Retinal pigment epithelial cell (primary cell): Measurements from ENCODE around the gene PCARE.

ENCODE experiments used
- DNase-seq: peaks from one replicate; pipeline ENCODE4 v3.0.0-alpha.2; 2010; ENCODE audit warnings: low read depth
- H3K4me3 ChIP-seq: 2 replicates; pipeline ENCODE4 v1.5.1; 2011; ENCODE audit warnings: mild to moderate bottlenecking, low read length, control low read depth, moderate library complexity
- TF ChIP-seq, protein P1 (sequence below): conservative IDR thresholded peaks from 2 replicates; pipeline ENCODE4 v1.5.1; 2011; ENCODE audit warnings: low read depth, low read length, control low read depth, inconsistent platforms

The PCARE gene

GRCh38 chr2:29055601-29056000, 18.7 kb downstream of the PCARE start:
- DNase-seq, result no peak
- H3K4me3 ChIP-seq, result no peak overlapping the region
- TF ChIP-seq, protein P1, sequence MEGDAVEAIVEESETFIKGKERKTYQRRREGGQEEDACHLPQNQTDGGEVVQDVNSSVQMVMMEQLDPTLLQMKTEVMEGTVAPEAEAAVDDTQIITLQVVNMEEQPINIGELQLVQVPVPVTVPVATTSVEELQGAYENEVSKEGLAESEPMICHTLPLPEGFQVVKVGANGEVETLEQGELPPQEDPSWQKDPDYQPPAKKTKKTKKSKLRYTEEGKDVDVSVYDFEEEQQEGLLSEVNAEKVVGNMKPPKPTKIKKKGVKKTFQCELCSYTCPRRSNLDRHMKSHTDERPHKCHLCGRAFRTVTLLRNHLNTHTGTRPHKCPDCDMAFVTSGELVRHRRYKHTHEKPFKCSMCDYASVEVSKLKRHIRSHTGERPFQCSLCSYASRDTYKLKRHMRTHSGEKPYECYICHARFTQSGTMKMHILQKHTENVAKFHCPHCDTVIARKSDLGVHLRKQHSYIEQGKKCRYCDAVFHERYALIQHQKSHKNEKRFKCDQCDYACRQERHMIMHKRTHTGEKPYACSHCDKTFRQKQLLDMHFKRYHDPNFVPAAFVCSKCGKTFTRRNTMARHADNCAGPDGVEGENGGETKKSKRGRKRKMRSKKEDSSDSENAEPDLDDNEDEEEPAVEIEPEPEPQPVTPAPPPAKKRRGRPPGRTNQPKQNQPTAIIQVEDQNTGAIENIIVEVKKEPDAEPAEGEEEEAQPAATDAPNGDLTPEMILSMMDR, result no peak

DNA sequence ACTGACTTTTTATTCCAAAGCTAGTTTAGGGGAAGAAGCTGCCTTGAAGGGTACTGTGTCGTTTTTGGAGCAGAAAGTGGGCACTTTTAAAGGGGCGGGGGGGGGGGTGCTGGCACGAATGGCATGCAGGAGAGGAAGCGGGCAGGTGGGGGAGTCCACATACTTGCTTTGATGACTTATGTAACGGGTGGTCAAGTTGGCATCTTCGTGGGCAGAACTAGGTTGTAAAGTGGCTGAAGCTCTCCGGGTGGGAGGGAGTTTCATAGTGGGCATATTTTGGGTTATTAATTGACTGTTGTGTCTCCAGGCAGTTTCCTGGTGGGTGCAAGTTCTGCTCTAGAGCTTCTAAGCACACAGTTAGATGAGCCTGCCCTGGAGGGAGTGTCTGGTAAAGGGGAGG, 19.9 kb downstream of the PCARE start:
- no peak for DNase-seq
- no peak overlapping the region for H3K4me3 ChIP-seq
- TF ChIP-seq, protein P1, result no peak

DNA sequence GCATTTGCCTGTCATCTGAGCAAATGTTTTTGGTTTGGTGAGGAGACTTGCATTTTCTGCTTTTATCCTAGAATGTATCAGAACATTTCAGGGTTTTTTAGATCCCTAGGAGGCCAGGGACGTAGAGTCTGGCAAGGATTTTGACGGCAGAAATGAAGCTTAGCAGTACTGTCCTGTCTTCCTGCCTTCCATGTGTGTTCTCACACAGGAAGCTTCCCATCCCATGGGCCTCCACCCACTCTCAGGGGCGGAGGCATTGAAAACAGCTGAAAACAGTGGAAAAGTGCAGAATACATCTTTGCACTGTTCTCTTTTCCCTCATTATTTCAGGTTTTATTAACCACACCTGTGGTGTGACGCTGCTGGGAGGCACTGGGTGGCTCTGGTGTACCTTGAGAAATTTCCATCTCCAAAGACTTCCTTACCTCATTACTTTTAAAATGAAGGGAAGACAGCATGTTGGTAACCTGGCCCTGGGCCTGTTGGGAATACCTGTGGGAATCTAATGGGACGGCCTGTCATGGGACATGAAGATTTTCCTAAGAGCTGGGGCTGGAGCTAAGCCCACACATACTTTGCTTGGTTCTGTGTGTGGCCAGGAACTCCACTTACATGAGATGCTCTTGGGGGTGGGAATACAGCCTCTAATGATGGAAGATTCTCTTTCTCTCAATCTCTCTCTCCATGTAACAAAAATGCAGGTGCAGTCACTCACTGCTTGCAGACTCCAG, 20.5 kb downstream of the PCARE start:
- H3K4me3 ChIP-seq, result no peak overlapping the region
- TF ChIP-seq, protein P1, result peak; percentile 39
- DNase-seq, result no peak

- DNase-seq, result no peak
- no peak overlapping the region for H3K4me3 ChIP-seq
- TF ChIP-seq, protein P1, result no peak
Measured at GRCh38 chr2:29053223-29053622, 21.1 kb downstream of the PCARE start.

GRCh38 chr2:29052807-29053206, 21.5 kb downstream of the PCARE start:
- DNase-seq, result no peak
- H3K4me3 ChIP-seq, result no peak overlapping the region
- TF ChIP-seq, protein P1, result no peak

GRCh38 chr2:29051730-29052129, 22.6 kb downstream of the PCARE start:
- DNase-seq, result no peak
- H3K4me3 ChIP-seq, result no peak overlapping the region
- TF ChIP-seq, protein P1, result no peak

- no peak for DNase-seq
- no peak overlapping the region for H3K4me3 ChIP-seq
Measured at GRCh38 chr2:29050591-29050990, 23.7 kb downstream of the PCARE start.

More at GRCh38 chr2:29050591-29050990, 23.7 kb downstream of the PCARE start:
- TF ChIP-seq, protein P1, result no peak
